CD4-positive, CD25-positive, alpha-beta regulatory T cell (primary cell): ENCODE results near the gene ARMC7. TPM values are rescaled to one million over a fixed set of nuclear protein-coding genes. Genes with fewer than 3 reads are reported as not detected.
A peak's percentile ranks its signal among the peaks of the same experiment; 100 is the strongest.
"Not testable (repeated sequence)": the region's sequence is repeated elsewhere in the genome, so short reads cannot be mapped to it uniquely, and the experiment has no call there.

Source experiments
- ATAC-seq, 2 donors: fragments of 150-1000 bp; cut with Tn5 transposase; one replicate each; pipeline ENCODE4 v1.10.0; 2021; ENCODE audit warnings: low read depth in 2 of 2, moderate number of reproducible peaks in 2 of 2, moderate library complexity in 1 of 2
- DNase-seq, 3 donors: peaks; one replicate each; pipeline versions ENCODE4 v3.0.0 to v3.0.0-alpha.2; 2012 to 2022; ENCODE audit warnings: mixed read lengths in 1 of 3
- H3K27ac ChIP-seq: one replicate; pipeline ENCODE4 v1.7.0; 2013; ENCODE audit warnings: mild to moderate bottlenecking, low read length; ENCODE audit not compliant: insufficient read depth, poor library complexity, severe bottlenecking
- H3K27me3 ChIP-seq: one replicate; pipeline ENCODE4 v1.7.0; 2013; ENCODE audit warnings: low read length; ENCODE audit not compliant: control insufficient read depth, insufficient read depth
- H3K36me3 ChIP-seq: one replicate; pipeline ENCODE4 v1.7.0; 2013; ENCODE audit warnings: mild to moderate bottlenecking, low read length, moderate library complexity; ENCODE audit not compliant: control insufficient read depth, insufficient read depth
- H3K4me1 ChIP-seq: 2 replicates; pipeline ENCODE4 v1.7.0; 2013; ENCODE audit warnings: mild to moderate bottlenecking, low read length; ENCODE audit not compliant: insufficient read depth, control insufficient read depth, poor library complexity, severe bottlenecking
- H3K4me3 ChIP-seq: one replicate; pipeline ENCODE4 v1.7.0; 2013; ENCODE audit warnings: low read depth, mild to moderate bottlenecking, low read length, moderate library complexity
- H3K9me3 ChIP-seq, 2 experiments: 1 replicate in 1 of 2; 2 replicates in 1 of 2; pipeline ENCODE4 v1.7.0; 2013; ENCODE audit warnings: low read length in 2 of 2, mild to moderate bottlenecking in 1 of 2, moderate library complexity in 1 of 2; ENCODE audit not compliant: control insufficient read depth in 2 of 2
- H3K27ac Mint-ChIP-seq, 3 donors: one replicate each; pipeline ENCODE4 v1.8.0; 2020 to 2022; ENCODE audit warnings: mild to moderate bottlenecking in 3 of 3, mixed read lengths in 3 of 3, moderate library complexity in 2 of 3
- H3K27me3 Mint-ChIP-seq: one replicate; pipeline ENCODE4 v1.8.0; 2022; ENCODE audit warnings: mild to moderate bottlenecking, mixed read lengths
- H3K36me3 Mint-ChIP-seq: one replicate; pipeline ENCODE4 v1.8.0; 2020; ENCODE audit warnings: mixed read lengths
- H3K4me1 Mint-ChIP-seq, 4 donors: one replicate each; pipeline ENCODE4 v1.8.0; 2020 to 2022; ENCODE audit warnings: mixed read lengths in 4 of 4, mild to moderate bottlenecking in 1 of 4
- H3K4me3 Mint-ChIP-seq, 4 donors: one replicate each; pipeline ENCODE4 v1.8.0; 2020 to 2022; ENCODE audit warnings: mild to moderate bottlenecking in 4 of 4, mixed read lengths in 4 of 4, moderate library complexity in 3 of 4
- H3K9me3 Mint-ChIP-seq, 7 donors: one replicate each; pipeline ENCODE4 v1.8.0; 2020 to 2022; ENCODE audit warnings: mixed read lengths in 7 of 7, mild to moderate bottlenecking in 3 of 7, moderate library complexity in 2 of 7
- polyA plus RNA-seq, 4 donors: library from polyadenylated mRNA; unstranded; fragments of 300-500 nt; fragmentation: Illumina TruSeq; gene quantifications; one replicate each; pipeline ENCODE4 v1.2.3, GENCODE V29; 2021
- total RNA-seq: library from RNA; stranded (reverse); gene quantifications from one replicate; pipeline ENCODE4 v1.2.3, GENCODE V29; 2022

Gene ARMC7
- total and polyA plus RNA-seq, 5 donors from 2014 or later, result 3.1 to 12.8 (median 4.4) TPM

GRCh38 chr17:75118307-75118706 lies 8.5 kb downstream of the ARMC7 start:
- Histone ChIP-seq H3K4me1 (peaks cover 18% of the 10 kb centered on the region), H3K36me3 (peaks cover 3% of the 10 kb centered on the region), H3K4me3 (no peak overlapping the region), H3K27me3 (no peaks in the 10 kb centered on the region), H3K27ac (no peak overlapping the region), H3K9me3 (no peaks in the 10 kb centered on the region)
- H3K36me3 Mint-ChIP-seq, result peaks cover 22% of the 10 kb centered on the region
- H3K9me3 Mint-ChIP-seq, result no peaks in the 10 kb centered on the region
- DNase-seq (no peak), ATAC-seq (no peak)
- peaks cover 17 to 39% (median 26%) of the 10 kb centered on the region in 4 donors for H3K4me1 Mint-ChIP-seq
- H3K27me3 Mint-ChIP-seq, result no peaks in the 10 kb centered on the region
- peak overlapping the region in 2 of 3 donors; percentile 26 to 83 for H3K27ac Mint-ChIP-seq
- peak overlapping the region in 2 of 4 donors; percentile 63 to 74 for H3K4me3 Mint-ChIP-seq

DNA sequence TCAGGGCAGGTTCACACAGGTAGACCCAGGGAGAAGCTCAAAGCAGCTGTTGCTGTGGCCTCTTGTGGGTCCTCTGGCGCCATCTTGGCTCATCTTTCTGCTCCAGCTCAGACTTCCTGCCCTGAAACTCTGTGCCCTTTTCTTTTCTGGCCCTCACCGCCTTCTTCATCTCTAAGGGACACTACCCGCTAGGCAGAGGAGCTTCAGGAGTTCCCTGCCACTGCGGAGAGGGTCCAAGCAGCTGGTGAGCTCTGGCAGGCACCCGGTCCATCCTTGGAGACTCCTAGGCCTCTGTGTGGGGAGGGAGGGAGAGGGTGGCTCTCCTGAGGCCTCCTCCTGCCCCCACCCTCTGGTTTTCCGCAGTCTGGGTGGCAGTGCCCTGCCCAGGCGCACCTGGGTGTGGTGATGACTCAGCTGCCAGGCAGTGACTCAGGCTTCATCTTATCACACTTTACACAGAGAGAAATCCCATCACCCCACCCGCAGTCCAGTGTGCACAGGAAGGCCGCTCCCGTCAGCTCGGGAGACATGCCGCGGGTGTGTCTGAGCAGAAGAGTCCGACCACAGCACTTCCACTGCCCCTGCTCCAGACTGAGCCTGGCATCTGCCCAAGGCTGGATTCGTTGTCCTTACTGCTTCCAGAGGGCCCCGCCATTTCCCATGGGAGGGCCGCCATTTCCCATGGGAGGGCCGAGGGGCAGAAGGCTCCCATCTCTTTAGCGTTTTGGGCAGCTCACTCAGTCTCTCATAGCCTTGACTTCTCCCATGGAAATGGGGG lies 14.5 kb downstream of the ARMC7 start:
- peak; percentile 92 to 94 for ATAC-seq
- Histone ChIP-seq H3K4me1 (peaks cover 34% of the 10 kb centered on the region), H3K27me3 (no peaks in the 10 kb centered on the region), H3K4me3 (peak overlapping the region; percentile 13), H3K9me3 (no peaks in the 10 kb centered on the region), H3K36me3 (peaks cover 3% of the 10 kb centered on the region), H3K27ac (peak overlapping the region; percentile 65)
- Mint-ChIP-seq H3K9me3 (no peaks in the 10 kb centered on the region), H3K4me3 (peak overlapping the region; percentile 11 to 88 (median 56)), H3K36me3 (peaks cover 20% of the 10 kb centered on the region), H3K4me1 (peaks cover 16 to 38% (median 29%) of the 10 kb centered on the region in 4 donors), H3K27me3 (no peaks in the 10 kb centered on the region), H3K27ac (peak overlapping the region; percentile 62 to 94 (median 89))
- peak in 2 of 3 donors; percentile 27 to 90 for DNase-seq

DNA sequence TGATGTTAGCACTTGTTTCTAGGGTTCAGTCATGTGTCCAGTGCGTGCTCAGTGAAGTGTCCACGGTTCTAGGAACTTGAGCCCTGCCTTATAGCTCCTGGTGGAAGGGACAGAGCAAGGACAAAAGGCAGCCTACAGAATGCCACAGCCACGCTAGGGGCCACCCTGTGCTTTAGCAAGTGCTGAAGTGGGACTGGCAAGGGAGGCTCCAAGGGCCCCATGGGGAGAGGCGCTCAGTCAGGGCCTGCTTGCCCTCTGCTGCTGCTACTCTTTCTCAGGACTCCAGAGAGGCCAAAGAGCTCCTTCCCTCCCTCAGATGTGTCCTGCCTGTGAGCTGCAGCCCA lies 15.0 kb downstream of the ARMC7 start:
- Mint-ChIP-seq H3K36me3 (peaks cover 20% of the 10 kb centered on the region), H3K27ac (peak overlapping the region in 2 of 3 donors; percentile 62 to 89), H3K27me3 (no peaks in the 10 kb centered on the region), H3K4me1 (peaks cover 16 to 39% (median 31%) of the 10 kb centered on the region in 4 donors), H3K4me3 (peak overlapping the region; percentile 11 to 88 (median 56)), H3K9me3 (no peaks in the 10 kb centered on the region)
- Histone ChIP-seq H3K4me3 (no peak overlapping the region), H3K27me3 (no peaks in the 10 kb centered on the region), H3K4me1 (peaks cover 34% of the 10 kb centered on the region), H3K27ac (peak overlapping the region; percentile 23), H3K36me3 (peaks cover 3% of the 10 kb centered on the region), H3K9me3 (no peaks in the 10 kb centered on the region)
- ATAC-seq (no peak), DNase-seq (no peak)

- Mint-ChIP-seq H3K36me3 (peaks cover 18% of the 10 kb centered on the region), H3K27me3 (no peaks in the 10 kb centered on the region), H3K4me3 (peak overlapping the region in 3 of 4 donors; percentile 11 to 88 (median 38)), H3K4me1 (peaks cover 18 to 44% (median 37%) of the 10 kb centered on the region in 4 donors), H3K9me3 (no peaks in the 10 kb centered on the region), H3K27ac (peak overlapping the region; percentile 69 to 88 (median 86))
- H3K27ac ChIP-seq, result no peak overlapping the region
- ATAC-seq (no peak), DNase-seq (peak in 1 of 3 donors; percentile 79)
- H3K4me1 ChIP-seq, result peaks cover 46% of the 10 kb centered on the region
- H3K4me3 ChIP-seq, result peak overlapping the region; percentile 11
- no peaks in the 10 kb centered on the region for H3K27me3 ChIP-seq
- peaks cover 3% of the 10 kb centered on the region for H3K36me3 ChIP-seq
- H3K9me3 ChIP-seq, result no peaks in the 10 kb centered on the region
Observed at GRCh38 chr17:75125984-75126383, 16.2 kb downstream of the ARMC7 start.

DNA sequence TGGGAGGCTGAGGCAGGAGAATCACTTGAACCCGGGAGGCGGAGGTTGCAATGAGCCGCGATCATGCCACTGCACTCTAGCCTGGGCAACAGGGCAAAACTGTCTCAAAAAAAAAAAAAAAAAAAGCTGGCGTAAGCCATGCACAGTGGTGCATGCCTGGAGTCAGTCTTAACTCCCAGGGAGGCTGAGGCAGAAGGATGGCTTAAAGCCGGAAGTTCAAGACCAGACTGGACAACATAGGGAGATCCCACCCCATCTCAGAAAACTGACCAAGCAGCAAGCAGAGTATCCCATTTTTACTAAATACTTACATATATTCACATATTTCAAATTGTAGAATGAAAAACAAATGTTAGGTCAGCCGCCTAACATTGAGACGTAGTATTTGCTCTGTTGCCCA lies 17.2 kb downstream of the ARMC7 start:
- H3K27ac Mint-ChIP-seq, result no peak overlapping the region
- no peak overlapping the region for H3K27ac ChIP-seq
- ATAC-seq (no peak), DNase-seq (no peak)
- H3K27me3 ChIP-seq, result no peaks in the 10 kb centered on the region
- H3K4me1 Mint-ChIP-seq, result peaks cover 16 to 44% (median 32%) of the 10 kb centered on the region in 4 donors
- no peaks in the 10 kb centered on the region for H3K9me3 Mint-ChIP-seq
- no peak overlapping the region for H3K4me3 ChIP-seq
- H3K36me3 Mint-ChIP-seq, result peaks cover 12% of the 10 kb centered on the region
- peaks cover 49% of the 10 kb centered on the region for H3K4me1 ChIP-seq
- H3K36me3 ChIP-seq, result no peaks in the 10 kb centered on the region
- H3K27me3 Mint-ChIP-seq, result no peaks in the 10 kb centered on the region
- peak overlapping the region in 1 of 4 donors; percentile 79 for H3K4me3 Mint-ChIP-seq
- no peaks in the 10 kb centered on the region for H3K9me3 ChIP-seq

- H3K27ac ChIP-seq, H3K4me3 ChIP-seq, H3K9me3 ChIP-seq, H3K9me3 Mint-ChIP-seq, H3K27me3 ChIP-seq, H3K27me3 Mint-ChIP-seq, ATAC-seq, DNase-seq, H3K36me3 ChIP-seq: not testable (repeated sequence)
- H3K4me1 Mint-ChIP-seq, result peaks cover 16 to 48% (median 32%) of the 10 kb centered on the region in 4 donors
- H3K36me3 Mint-ChIP-seq, result peaks cover 12% of the 10 kb centered on the region
- H3K27ac Mint-ChIP-seq, result peak overlapping the region in 1 of 3 donors; percentile 62
- H3K4me1 ChIP-seq, result peaks cover 49% of the 10 kb centered on the region
- peak overlapping the region in 1 of 4 donors; percentile 83 for H3K4me3 Mint-ChIP-seq
Observed at GRCh38 chr17:75127936-75128335, 18.2 kb downstream of the ARMC7 start.

DNA sequence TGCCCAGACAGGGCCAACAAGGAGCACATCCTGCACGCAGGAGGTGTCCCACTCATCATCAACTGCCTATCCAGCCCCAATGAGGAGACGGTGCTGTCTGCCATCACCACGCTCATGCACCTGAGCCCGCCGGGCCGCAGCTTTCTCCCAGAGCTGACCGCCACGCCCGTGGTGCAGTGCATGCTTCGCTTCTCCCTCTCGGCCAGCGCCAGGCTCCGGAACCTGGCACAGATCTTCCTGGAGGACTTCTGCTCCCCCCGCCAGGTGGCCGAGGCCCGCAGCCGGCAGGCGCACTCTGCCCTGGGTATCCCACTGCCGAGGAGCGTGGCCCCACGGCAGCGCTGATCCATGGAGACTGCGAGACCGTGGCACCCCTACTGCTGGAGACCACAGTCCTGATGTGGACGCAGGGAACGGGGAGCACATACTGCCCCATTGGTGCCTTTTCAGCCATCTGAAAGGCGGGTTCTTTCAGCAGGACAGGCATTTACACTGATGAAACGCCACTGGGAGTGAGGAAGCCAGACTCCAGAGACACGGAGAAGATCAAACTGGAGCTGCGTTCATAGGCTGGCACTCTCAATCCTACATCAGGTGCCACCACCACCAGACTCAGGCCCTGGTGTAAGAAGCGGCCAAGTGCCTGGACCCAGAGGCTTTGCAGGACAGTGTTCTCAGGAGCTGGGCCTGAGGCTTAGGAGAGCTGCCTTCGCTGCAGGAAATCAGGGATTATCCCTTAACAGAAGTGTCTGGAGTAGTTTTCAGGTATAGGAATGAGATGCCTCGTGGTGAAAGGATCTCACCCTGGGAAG lies 19.1 kb downstream of the ARMC7 start:
- Histone ChIP-seq H3K4me3 (no peak overlapping the region), H3K9me3 (no peaks in the 10 kb centered on the region), H3K27me3 (no peaks in the 10 kb centered on the region), H3K27ac (no peak overlapping the region), H3K4me1 (peaks cover 42% of the 10 kb centered on the region), H3K36me3 (no peaks in the 10 kb centered on the region)
- DNase-seq (no peak), ATAC-seq (no peak)
- Mint-ChIP-seq H3K27ac (no peak overlapping the region), H3K4me1 (peaks cover 14 to 43% (median 31%) of the 10 kb centered on the region in 4 donors), H3K36me3 (peaks cover 11% of the 10 kb centered on the region), H3K4me3 (peak overlapping the region in 3 of 4 donors; percentile 75 to 91 (median 77)), H3K27me3 (no peaks in the 10 kb centered on the region), H3K9me3 (no peaks in the 10 kb centered on the region)
